T-helper 22 cell (primary cell): ENCODE results near the gene CENPB.
"Not testable (repeated sequence)": the region's sequence is repeated elsewhere in the genome, so short reads cannot be mapped to it uniquely, and the experiment has no call there.

ENCODE experiments used
- DNase-seq: peaks from one replicate; pipeline ENCODE4 v3.0.0-alpha.2; 2020; ENCODE audit warnings: low read depth

The CENPB gene

GRCh38 chr20:3811467-3812258 lies 25.1 kb upstream of the CENPB start:
- peak; percentile 94 for DNase-seq

DNA sequence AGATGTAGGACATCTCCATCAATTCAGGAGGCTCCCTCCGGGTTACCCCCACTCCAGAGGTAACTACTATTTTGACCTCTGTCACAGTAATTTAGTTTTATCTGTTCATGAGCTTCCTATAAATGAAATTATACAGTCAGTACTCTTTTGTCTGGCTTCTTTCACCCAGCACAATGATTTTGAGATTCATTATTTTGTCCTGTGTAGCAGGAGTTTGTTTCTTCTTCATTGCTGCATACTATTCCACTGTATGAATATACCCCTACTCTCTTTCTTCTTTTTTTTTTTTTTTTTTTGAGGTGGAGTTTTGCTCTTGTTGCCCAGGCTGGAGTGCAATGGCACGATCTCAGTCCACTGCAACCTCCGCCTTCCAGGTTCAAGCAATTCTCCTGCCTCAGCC lies 22.0 kb upstream of the CENPB start:
- no peak for DNase-seq

- DNase-seq, result no peak
Measured at GRCh38 chr20:3804781-3805180, 18.2 kb upstream of the CENPB start.

DNA sequence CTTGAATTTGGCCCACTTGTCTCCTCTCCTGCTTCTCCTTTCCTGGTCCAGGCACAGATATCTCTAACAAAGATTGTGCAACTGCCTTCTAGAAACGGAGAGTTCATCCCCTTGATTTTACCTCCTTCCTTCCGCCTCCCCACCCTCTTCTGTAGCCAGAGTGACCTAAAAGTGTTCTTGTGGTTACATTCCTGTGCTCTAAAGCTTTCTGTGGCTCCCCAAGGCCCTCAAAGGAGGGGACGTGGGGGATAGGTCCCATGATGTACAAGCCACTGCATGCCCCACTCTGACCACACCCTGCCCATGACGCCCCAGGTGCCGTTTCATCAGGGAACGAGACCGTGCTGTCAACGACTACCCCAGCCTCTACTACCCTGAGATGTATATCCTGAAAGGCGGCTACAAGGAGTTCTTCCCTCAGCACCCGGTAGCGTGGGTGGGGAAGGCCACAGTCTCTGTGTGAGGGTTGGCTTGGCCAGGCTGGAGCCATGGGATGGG lies 17.8 kb upstream of the CENPB start:
- DNase-seq, result no peak

GRCh38 chr20:3803854-3804253 lies 17.3 kb upstream of the CENPB start:
- DNase-seq, result no peak

DNA sequence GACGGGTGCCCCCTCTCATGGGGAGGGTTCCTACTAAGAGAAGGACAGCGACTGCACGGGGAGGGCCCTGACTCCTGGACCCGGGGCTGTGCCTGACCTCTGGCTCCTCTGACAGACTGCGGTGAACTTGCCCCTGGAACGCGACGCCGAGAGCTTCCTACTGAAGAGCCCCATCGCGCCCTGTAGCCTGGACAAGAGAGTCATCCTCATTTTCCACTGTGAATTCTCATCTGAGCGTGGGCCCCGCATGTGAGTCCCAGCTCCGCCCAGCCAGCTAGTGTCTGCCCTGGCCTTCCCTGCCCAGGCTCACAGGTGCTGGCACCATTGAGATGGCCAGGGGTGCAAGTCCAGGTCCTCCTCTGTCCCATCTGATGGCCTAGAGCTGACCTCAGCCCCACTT lies 16.7 kb upstream of the CENPB start:
- no peak for DNase-seq

- DNase-seq, result no peak
Measured at GRCh38 chr20:3802524-3803239, 16.1 kb upstream of the CENPB start.

GRCh38 chr20:3801846-3802245 lies 15.3 kb upstream of the CENPB start:
- no peak for DNase-seq

GRCh38 chr20:3801299-3801698 lies 14.8 kb upstream of the CENPB start:
- DNase-seq, result no peak

- no peak for DNase-seq
Measured at GRCh38 chr20:3800878-3801260, 14.3 kb upstream of the CENPB start.

DNA sequence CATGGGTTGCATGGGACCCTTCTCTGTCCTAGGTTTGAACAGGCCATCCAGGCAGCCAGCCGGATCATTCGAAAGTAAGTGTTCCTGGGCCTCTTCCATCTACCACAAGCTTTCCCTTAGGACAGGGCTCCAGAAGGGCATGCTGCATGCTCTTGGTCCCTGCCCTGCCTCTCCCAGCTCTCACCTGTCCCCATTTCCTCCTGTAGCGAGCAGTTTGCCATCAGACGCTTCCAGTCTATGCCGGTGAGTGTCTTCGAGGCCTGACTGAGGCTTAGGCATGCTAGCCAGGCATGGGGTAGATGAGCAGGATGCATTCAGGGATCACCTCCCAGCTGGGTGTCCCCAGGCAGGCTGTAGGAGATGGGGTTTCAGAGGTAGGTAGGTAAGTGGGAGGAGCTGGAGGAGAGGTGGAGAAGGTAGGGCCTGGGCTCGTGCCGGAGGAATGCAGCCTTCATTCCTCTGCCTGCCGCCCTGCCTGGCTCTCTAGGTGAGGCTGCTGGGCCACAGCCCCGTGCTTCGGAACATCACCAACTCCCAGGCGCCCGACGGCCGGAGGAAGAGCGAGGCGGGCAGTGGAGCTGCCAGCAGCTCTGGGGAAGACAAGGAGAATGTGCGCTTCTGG lies 13.8 kb upstream of the CENPB start:
- no peak for DNase-seq

DNA sequence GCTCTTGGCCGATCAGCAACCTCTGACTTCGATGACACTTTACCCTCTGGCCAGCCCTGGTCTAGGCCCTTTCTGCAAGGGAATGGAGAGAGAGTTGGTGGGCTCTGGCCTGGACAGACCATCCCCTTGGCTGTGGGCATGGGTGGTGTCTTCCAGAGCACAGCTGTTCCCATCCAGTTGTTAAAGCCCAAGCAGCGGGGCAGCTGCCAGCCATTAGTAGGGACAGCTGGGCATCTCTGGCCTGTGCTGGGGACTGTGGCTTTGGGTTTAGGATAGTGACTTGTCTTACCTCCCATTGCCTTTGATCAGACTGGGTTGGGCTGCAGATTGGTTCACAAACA lies 12.3 kb upstream of the CENPB start:
- no peak for DNase-seq

DNA sequence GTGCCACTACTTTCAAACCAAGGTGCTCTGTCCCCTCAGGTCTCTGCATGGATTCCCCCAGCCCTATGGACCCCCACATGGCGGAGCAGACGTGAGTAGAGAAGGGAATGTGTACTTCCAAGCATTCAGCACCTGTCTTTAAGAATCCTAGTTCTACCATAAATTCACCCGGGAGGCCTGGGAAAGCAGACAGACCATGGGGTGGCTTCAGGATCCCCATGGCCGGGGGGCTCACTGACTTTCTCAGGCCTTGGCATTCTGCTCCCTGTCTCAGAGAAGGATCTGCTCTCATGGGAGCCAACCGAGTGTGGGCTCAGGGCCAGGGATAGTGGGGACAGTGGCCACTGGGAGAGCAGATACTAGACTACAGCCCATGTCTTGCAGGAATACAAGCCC lies 11.8 kb upstream of the CENPB start:
- no peak for DNase-seq

DNA sequence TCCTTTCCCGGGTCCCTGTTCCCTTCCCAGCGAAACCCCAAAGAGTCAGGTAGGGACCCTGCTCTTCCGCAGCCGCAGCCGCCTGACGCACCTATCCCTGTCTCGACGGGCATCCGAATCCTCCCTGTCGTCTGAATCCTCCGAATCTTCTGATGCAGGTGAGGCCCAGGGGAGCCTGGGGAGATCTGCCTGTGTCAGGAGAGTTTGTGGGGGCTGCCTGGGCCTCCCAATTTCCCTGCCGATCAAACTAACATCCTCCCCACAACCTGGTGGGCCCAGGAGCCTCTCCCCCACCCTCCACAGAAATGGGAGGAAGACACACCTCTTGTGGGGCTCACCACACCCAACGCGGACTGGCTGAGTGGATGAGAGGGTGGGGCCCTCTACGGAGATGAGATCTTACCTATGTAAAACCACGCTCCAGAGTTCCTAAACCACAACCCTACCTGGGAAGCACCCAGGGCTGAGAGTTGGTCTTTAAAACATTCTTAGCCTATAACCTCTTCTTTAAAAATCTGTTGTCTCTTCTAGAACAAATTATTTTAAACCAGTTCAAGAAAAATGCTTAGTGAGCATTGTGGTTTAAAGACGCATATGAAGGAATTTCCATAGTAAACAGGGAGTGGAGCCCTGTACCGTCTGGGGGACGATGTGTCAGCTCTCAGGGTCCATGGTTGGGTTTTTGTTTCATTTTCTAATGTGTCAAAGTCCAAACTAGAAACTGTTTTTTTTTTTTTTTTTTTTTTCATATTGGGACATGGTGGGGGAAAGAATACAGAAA lies 11.2 kb upstream of the CENPB start:
- DNase-seq, result peak; percentile 48

GRCh38 chr20:3797226-3797545 lies 10.6 kb upstream of the CENPB start:
- DNase-seq, result no peak

DNA sequence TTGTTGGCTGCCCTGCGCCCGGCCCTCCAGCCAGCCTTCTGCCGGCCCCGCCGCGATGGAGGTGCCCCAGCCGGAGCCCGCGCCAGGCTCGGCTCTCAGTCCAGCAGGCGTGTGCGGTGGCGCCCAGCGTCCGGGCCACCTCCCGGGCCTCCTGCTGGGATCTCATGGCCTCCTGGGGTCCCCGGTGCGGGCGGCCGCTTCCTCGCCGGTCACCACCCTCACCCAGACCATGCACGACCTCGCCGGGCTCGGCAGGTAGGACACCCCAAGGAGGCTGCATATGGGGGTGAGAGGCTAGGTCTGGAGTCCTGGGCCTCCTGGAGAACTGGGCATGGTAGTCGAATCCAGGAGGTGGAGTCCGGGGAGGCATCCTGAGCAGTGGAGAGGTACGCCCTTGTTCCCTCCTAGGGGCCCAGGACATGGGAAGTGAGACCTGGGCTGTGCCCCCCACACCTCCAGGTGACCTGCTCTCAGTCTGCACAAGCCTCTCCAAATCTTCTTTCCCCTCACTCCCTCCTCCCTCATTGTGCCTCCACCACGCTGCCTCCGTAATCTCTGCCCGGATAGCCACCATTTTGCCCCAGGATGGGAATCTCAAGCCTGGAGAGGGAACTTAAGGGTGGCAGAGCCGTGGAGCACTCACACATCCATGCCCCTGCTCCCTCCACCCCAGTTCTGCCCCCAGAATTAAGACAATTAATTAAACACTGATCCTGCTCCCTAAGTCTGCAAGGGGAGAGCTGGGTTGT lies 10.1 kb upstream of the CENPB start:
- no peak for DNase-seq

DNA sequence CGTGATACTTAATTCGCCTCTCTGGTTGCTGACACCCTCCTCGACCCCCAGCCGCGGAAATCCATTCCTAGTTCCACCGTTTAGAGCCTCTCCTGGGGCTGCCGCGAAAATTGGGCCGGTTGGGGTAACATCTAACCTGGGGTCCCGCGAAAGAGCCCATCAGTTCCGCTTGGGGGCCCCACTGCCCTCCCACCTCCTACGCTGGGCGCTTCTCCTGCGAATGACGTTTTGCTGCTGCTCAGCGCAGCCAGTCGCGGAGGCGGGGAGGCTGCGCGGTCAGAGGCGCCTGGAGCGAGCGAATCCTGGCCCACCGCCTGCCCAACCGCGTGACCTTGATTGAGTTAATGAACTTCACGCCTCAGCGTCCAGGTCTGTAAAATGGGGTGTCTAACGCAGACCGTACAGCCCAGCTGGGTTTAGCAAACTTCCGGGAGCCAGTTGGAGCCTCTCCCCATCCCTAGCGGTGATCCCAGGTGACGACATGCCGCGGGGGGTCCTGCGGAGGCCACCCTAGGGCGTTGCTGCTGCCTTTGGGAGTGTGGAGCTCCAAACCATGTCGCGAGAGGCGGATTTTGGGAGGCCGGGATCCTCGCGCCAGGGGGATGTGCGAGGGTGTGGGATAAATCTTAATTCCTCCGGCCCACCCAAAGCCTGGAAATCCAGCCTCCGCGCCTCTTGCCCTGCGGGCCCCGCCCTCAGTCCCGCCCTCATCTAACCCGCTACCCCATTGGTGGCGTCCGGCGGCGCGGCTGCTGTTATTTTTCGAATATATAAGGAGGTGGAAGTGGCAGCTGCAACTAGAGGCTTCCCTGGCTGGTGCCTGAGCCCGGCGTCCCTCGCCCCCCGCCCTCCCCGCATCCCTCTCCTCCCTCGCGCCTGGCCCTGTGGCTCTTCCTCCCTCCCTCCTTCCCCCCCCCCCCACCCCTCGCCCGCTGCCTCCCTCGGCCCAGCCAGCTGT lies 9.2 kb upstream of the CENPB start, which contains the start of gene CDC25B:
CDC25B (plus strand) TSS at position 800 of the 958 bp plus-strand sequence. CDS start 222 bp downstream, outside the sequence.
- peak; percentile 82 for DNase-seq

DNA sequence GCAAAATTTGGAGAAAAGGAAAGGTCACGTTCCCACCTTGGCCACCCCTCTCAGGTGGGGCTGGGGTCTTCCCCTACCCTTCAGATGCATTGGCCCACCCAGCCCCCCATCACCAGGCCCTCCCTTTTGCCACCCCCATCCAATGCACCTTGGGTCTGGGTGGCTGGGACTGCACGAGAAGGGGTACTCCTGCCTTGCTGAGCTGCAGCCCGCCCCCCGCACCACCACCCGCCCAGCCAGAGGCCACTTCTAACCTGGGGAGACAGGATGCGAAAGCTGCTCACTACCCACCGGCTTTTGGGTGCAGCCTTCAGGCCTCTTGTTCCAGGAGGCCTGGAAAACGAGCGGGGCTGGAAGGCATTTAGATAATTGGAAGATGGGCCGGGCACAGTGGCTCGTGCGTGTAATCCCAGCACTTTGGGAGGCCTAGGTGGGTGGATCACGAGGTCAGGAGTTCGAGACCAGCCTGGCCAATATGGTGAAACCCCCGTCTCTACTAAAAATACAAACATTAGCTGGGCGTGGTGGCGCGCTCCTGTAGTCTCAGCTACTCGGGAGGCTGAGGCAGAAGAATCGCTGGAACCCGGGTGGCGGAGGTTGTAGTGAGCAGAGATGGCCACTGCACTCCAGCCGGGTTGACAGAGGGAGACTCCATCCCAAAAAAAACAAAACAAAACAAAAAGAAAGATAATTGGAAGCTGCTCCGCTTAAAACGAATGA lies 8.3 kb upstream of the CENPB start:
- no peak for DNase-seq

DNA sequence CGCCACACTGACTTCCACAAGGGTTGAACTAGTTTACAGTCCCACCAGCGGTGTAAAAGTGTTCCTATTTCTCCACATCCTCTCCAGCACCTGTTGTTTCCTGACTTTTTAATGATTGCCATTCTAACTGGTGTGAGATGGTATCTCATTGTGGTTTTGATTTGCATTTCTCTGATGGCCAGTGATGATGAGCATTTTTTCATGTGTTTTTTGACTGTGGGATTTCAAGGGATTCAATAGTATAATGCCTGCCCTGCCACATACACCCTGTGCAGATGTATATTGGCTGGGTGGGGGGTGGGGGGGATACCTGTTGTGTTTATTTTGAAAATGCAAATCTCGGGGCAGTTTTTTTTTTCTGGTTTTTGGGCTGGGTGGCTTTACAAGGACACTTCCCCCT lies 7.6 kb upstream of the CENPB start:
- DNase-seq, result not testable (repeated sequence)

DNA sequence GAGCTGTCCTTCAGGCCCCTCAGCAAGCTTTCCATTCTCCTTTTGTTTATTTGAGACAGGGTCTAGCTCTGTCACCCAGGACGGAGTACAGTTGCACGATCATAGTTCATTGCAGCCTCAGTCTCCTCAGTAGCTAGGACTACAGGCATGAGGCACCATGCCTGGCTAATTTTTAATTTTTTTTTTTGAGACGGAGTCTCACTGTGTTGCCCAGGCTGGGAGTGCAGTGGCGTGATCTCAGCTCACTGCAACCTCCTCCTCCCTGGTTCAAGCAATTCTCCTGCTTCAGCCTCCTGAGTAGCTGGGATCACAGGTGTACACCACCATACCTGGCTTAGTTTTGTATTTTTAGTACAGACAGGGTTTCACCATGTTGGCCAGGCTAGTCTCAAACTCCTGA lies 2.7 kb upstream of the CENPB start:
- not testable (repeated sequence) for DNase-seq
